NK-92 treated with Interleukin-12 subunit alpha and Interleukin-12 subunit beta, amount 100 ng/mL, for 24 hours (cell line): ENCODE results near the gene PIP4K2B.

Experiments used
- DNase-seq: peaks from one replicate; lab custom pipeline; 2025; lab: John Stamatoyannopoulos, UW

Gene PIP4K2B

DNA sequence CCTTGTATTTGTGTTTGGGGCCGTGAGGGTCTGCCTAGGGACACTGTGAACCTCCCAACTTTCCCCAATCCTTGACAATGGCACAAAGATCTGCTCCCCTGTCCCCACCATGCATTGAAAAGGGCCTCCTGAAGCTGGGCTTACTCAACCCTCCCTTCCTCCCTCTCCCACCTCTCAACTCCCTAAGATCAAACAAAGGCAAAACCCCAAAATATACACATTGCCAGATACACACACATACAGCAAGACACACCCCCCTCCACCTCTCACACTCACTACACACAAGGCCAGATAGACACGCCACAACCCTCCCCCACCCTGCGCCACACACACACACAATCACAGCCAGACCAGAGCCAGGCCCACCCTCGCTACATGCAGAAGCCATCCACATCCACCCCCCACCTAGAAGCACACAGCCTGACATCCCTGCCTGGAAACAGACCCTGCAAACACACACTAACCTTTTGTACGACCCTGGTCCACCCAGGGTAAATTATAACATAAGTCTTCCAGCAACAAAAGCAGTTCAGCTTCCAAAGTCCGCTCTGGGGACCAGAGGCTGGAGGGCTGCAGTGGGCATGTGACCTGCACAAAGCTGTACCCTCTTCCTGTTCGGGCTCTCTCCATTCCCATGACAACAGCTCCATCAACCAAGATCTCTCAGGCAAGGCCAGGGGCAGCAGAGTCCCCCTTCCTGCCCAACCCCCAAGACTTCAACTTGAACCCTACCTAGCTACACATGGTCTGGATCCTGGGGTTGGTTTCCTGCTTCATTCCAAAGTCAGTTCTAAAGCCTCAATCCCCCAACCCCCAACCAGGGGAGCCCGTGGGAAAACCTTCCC, 53.1 kb downstream of the PIP4K2B start:
- DNase-seq: no peak

DNA sequence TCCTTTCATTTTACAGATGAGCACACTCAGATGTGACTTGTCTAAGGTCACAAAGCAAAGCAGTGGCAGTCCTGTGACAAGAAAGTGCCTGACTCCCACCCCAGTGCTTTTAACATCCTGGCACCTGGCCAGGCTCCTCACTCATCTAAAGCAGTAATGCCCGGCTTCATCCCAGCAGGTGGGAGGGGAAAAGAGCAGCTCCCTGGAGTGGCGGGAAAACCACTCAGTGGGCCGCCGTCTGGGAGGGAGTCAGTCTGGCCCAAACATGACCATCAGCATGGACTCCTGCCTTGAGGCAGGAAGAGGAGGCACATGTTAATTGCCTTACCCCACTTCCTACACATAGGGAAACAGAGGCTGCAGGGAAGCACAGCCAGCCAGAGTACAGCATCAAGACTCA, 53.8 kb downstream of the PIP4K2B start:
- DNase-seq: no peak

DNA sequence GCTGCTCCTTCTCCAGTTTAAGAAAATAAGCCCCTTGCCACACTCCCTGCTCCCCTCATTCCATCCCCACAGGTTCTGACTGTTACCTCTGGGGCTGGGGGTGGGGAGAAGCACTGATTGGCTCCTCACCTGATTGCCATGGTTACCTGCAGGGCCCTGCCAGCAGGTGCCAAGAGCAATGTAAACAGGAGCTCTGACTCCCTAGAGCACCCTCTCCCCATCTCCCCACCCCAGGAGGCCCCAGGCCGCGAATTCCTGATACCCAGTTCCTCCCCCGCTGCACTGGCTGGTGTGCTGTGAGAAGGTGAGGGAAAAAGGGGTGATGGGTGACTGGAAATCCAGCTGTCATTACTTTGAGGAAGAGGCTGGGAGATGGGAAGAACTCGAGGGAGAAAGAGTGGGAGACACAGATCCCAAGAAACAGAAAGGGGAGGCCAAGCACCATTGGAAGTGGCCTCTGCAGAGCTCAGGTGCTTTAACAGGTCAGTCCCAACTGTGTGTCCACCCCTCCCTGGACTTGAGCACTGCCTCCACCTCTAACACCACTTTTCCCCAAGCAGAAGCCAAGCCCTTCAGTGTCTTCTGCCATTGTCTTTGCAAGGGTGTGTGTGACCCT, 55.7 kb downstream of the PIP4K2B start:
- no peak for DNase-seq

DNA sequence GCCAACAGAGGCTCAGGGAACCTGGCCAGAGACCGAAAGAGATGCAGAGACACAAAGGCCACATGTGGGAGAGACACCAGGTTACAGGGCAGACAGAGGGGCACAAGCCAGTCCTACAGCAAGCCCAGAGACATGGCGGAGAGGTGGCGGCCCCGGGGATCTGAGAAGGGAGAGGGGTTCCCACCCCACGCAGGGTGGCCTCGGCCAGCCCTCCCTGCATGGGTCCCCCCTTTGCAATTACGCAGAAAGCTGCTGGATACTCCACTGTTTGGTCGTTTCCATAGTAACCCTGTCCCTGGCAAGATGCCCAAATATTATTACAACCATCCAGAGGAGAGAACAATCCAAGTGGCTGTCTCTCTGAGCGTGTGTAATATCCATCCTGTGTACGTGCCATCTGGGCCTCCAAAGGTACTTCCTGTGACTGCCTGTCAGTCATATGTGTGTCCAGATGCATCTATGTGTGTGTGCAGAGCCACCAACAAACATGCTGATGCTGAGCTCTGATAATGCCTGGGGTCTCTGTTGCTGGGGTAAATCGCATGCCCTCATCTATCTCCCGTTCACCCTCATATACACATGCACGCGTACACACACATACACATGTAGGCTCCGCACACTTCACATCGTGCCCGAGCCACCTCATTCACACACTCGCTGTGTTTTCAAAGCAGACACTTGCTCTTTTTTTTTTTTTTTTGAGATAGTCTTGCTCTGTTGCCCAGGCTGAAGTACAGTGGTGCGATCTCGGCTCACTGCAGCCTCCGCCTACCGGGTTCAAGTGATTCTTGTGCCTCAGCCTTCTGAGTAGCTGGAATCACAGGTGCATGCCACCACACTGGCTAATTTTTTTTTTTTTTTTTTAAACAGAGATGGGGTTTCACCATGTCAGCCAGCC, 56.7 kb downstream of the PIP4K2B start:
- no peak for DNase-seq

DNA sequence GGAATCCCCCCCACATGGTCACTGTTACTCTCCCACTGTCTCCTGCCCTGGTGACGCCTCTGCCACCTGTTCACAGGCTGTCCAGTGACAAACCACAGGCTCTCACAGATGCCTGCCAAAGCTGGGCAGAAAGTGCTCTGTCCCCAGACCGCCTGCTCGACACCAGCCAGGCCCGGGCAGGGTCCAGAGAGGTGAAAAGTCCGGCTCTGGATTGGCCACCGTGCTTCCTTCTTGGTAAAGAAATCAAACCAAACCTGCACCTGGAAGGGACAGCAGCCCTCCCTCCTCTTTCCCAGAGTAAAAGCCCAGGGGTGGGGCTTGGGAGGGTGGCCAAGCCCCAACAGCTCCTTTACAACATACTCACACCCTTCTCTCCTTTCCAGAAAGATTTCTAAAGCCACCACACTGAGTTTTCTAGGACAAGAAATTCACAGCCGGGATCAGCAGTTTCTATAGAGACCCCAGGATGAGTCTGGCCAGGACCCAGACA, 57.4 kb downstream of the PIP4K2B start:
- DNase-seq: no peak

DNA sequence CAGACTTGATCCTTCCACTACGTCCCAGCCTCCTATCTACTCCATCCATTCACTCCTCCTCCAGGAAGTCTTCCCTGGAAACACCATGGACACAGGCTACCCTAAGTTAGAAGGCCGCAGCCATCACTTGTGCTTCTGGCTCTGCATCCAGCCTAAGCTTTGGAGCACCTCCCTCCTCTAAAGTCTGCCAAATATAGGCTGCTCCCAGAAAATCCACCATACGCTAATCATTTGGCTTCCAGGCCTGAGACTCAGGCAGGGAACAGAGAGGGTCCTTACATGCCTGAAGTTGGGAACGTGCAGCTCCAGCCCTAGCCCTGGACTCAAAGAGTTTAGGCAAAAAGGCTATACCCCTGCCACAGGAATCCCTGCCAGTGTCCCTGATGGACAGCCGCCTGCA, 57.9 kb downstream of the PIP4K2B start:
- no peak for DNase-seq

DNA sequence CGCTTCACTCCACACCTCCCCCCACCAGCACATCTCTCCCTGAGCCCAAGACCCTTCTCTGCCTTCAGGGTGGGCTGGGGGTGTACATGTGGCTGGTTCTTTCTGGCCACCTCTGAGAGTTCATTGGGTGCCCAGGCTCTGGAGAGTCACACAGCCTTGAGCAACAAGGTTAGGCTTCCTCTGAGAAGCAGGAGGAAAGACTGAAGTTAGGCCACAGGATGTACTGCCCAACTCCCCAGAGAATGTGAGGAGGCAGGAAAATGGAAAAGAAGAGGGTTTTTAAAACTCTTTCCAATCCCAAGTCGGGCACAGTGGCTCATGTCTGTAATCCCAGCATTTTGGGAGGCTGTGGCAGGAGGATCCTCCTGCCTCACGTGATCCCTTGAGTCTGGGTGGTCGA, 58.5 kb downstream of the PIP4K2B start:
- DNase-seq: no peak

DNA sequence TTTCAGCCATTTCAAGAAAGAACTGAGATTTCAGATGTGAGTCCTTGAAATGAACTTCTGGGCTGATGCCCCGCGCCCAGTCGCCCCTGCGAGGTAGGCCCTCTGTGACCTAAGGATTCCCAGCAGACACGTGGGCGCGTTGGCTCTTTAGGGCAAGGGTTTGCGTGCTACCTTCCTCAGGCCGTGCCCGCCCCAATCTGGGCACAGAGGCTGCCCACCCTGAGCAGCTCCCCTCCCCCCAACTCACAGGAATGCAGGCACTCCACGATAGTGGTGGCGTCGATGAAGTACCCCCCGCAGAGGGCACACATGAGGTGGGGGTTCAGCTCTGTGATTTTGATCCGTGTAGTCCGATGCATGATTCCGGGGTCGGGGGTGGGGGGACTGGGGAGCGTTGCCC, 59.3 kb downstream of the PIP4K2B start:
- DNase-seq: no peak

DNA sequence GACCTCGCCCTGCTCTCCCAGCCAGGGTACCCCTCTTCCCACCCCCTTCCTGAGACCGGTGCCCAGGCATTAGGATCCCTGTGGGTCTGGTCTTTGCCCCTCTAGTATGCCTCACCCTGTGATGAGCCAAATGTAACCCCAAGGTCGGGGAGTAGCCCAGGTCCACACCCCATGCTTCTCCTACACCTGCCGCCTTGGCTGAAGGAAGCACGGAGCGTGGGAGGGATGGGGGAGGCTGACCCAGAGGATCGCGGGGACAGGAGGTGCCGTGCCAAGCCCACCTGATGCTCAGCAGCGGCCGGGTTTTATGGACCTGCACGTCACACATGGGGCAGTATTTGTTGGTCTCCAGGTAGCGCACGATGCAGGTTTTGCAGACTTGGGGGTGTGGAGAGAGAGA, 60.1 kb downstream of the PIP4K2B start:
- no peak for DNase-seq

DNA sequence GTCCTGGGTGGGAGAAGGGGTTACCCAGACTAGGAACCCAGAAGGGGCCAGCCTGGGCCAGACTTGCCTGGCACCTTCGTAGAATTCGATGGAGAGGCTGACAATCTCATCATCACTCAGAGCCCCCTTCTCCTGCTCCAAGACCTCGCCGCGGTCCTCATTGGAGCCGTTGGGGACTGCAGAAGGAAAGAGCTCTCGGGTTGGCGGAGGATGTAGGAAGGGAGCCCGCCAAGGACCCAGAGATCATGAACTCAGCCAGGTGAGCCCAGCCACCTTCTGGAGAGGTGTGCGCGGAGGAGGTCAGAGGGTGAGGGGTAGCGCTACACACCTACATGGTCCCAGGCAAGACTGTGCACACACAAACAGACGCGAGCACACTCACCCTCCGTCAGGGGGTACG, 60.7 kb downstream of the PIP4K2B start:
- no peak for DNase-seq

DNA sequence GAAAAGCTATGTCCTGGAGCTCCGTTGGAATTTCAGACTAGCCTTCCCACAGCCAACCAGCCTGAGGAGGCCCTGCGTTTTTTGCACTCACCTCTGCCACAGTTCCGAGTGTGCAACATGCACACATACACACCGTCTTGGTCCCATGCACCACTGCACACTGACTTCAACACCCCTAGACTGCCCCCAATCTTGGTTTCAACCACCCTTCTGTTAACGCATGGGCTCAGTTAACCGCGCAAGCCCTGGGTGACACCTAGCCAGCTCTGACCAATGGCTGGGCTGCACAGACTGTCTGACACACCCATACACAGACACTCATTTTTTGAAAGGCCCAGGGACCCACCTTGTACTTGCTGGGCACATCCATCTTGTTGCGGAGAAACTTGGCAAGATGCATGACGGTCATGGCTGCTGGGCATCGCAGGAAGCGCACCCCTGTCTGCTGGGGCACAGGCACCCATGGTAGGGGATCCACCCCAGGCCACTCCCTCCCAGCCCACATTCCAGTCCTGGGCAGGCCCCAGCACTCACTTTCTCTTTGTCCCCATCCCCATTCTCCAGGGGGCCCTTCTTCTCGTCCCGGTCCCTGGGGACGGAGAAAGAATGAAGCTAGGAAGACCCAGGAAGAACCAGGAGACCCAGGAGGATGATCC, 61.2 kb downstream of the PIP4K2B start:
- DNase-seq: no peak

DNA sequence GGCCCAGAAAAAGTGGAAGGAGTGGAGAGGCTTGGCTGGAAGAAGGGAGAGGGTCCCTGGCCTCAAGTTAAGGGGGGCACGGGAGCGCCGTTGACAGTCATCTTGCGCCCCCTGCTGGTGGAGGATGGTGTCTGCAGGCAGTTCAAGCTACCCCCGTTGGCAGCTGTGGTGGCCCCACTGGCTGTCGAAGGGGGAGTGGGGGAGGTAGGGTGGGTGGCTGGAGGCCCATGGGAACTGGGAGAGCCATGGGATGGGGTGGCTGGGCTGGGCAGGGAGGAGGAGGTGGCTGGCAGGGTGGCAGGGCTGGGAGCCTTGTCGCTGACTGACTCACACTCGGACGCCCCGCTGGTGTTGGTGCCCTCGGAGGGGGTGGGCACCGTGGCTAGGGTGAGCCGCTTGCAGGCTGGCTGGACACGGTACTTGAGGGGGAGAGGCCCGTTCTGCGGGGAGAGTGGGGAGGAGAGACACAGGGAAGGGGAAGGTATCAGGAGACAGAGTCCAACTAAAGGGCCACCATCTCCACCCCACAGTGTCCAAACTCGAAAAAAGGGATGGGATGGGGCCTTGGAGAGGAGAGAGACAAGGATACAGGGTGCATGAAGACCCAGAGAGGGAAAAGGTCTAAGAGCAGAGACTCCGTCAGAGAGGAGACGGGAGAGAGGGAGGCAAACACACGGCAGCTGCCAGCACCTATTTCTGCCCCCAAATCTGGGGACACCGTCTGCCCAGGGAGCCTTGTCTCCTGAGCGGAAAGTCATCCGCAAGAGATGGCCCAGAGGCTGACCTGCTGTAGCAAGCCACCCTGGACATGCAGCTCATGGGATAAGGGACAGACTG, 64.0 kb downstream of the PIP4K2B start:
- peak; percentile 59 for DNase-seq

DNA sequence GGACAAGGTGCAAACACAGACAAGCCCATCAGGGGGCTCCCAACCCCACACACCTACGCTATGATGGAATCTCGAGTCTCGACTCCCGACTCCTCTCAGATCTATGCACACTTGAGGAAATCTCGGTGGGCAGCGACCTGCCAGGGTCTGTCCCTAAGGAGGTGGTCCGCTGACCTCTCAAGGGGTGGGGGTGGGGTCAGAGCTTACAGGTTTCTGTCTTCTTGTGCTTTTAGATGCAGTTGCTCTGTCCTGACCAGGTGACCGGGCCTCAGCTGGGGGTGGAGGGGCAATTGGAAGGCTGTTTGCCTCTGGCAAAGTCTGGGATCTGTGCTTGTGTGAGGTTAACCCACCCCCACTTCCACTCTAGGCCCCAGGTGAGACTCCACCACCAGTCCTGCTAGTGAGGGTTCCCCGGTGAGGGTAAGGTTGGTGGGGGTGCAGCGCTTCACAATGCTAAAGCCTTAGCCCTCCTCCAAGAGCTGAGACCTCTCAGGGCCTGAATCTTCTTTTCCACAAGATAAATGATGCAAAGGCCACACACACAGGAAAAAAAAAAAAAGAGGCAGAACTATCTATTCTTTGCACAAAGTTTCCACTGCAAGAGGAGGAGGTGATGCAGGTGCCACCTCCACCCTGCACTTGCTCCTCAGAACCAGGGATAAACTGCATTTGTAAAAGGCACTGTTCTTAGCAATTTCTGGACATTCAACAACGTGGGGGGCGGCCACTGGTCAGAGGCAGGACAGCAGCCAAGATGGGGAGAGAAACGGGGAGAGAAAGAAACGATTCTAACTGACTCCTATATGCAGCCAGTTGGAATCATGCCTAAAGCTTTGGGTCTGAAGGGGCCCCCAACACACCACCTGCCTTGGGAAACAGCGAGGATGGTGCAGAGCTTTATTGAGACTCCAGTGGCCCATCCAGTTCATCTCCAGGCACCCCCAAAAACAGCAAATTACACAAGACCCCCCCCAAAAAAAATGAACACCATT, 65.1 kb downstream of the PIP4K2B start:
- DNase-seq: no peak

DNA sequence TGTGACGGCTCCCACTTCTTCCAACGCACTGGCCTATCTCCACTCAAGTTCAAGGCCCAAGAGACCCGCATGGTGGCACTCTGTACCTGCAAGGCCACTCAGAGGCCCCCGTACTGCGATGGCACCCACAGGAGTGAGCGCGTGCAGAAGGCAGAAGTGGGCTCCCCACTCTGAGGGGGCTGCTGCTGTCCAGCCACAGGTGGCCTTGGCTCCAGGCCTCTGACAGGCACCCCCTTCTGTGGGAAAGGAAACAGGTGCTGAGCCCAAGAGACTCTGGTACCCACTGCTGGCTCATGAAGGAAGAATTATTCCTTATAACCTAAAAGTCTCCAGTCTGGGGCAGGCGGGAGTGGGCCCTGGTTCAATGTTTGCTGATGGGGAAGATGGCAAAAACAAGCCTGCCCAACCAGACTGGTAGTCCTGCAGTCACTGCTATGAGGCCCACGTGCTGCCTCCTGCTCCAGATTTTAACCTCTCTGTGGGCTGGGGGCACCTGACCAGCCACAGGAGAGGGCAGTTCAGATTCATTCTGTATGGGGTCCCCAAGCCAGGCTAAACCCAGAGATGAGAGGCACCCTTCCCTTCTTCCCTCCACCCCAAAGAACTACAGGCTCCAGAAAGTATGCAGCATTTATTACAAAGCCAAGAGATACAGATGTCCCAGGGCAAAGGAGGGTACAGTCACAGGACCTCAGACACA, 65.9 kb downstream of the PIP4K2B start:
- DNase-seq: no peak

DNA sequence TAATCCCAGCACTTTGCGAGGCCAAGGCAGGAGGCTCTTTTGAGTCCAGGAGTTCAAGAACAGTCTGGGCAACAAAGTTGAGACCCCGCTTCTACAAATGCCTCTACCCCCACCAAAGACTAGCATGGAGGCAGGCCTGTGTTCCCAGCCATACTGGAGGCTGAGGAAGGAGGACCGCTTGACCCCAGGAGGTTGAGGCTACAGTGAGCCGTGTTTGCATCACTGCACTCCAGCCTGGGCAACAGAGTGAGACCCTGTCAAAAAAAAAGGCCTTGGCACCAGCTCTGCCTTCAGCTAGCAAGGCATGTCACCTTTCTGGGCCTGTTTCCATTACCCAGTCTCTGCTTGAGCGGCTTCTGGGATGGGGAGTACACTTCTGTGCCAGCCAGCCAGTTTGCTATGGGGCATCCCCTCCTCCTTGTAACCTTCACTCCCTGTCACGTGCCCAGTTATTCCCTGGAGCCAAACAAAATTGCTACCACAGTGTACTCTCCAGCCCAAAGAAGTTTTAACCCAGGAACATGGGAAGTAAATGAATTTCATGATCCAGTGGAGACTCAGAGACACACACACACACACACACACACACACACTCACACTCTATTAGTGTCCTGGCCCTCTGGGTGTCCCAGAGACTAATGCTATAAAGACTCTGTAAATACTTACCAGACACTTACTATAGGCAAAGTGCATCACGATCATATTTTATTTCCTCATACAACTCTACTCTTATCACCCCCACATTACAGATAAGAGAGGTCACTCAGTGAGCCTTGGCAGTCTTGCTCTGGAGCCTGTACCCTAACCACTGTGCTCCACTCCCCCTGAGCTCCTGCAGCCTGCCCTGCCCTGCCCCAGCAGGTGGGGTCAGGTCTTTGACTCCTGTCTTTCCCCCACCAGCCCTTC, 66.7 kb downstream of the PIP4K2B start:
- DNase-seq: no peak

DNA sequence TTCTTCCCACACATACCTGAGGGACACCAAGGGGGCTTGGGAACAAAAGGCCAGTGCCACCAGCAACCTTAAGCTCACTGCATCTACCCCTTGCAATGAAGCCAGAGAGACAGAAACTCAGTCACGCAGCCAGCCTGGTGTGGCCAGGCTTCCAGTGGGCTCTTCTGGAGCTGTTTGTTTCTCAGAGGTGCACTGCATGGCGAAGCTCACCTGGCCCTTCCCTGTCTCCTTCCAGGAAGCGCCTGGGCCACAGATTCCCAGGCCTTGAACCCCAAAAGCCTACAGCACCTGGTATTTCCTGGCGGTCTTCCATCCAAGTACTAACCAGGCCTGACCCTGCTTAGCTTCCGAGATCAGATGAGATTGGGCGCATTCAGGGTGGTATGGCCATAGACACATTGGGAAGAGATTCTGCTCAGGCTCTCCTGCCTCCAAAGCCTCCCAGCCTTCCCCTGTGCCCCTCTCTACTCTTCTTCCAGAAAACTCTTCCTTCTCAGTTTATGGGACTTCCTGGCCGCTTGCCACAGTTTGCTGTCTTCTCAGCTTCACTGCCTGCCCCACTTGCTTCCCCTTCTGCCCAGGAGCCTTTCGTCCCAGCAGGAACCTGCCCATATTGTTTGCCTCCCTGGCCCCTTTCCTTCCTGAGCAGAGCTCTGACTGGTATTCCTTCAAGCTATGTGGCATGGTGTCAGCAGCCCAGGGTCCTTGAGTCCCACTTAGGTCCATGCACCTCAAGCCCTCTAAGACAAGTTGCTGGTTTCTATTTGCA, 67.6 kb downstream of the PIP4K2B start:
- DNase-seq: no peak
